Neural progenitor cell (in vitro differentiated cells): ENCODE results near the gene HHAT. TPM values are rescaled to one million over a fixed set of nuclear protein-coding genes. Genes with fewer than 3 reads are reported as not detected.
A peak's percentile ranks its signal among the peaks of the same experiment; 100 is the strongest.

Experiments
- DNase-seq: peaks from one replicate; pipeline ENCODE4 v3.0.0-alpha.2; 2016; ENCODE audit warnings: low spot score
- H2AFZ ChIP-seq: fragments of 200-600 bp; sonication (generic); replicated peaks from 2 replicates; pipeline ENCODE4 v1.6.1; 2016; ENCODE audit warnings: antibody characterized with exemption
- H3F3A ChIP-seq: fragments of 200-600 bp; sonication (generic); 2 replicates; pipeline ENCODE4 v1.6.1; 2016; ENCODE audit warnings: antibody characterized with exemption, low read depth
- H3K27ac ChIP-seq: fragments of 200-600 bp; sonication (generic); 2 replicates; pipeline ENCODE4 v1.5.1; 2016; ENCODE audit warnings: mild to moderate bottlenecking
- H3K27me3 ChIP-seq: fragments of 200-600 bp; sonication (generic); 2 replicates; pipeline ENCODE4 v1.6.1; 2016; ENCODE audit warnings: mild to moderate bottlenecking, moderate library complexity
- H3K36me3 ChIP-seq: fragments of 200-600 bp; sonication (generic); 2 replicates; pipeline ENCODE4 v1.5.1; 2016
- H3K4me1 ChIP-seq: fragments of 200-600 bp; sonication (generic); 2 replicates; pipeline ENCODE4 v1.6.1; 2016; ENCODE audit warnings: mixed run types
- H3K4me2 ChIP-seq: fragments of 200-600 bp; sonication (generic); 2 replicates; pipeline ENCODE4 v1.6.1; 2016
- H3K4me3 ChIP-seq: fragments of 200-600 bp; sonication (generic); 2 replicates; pipeline ENCODE4 v1.5.1; 2016
- H3K79me2 ChIP-seq: fragments of 200-600 bp; sonication (generic); 2 replicates; pipeline ENCODE4 v1.6.1; 2016; ENCODE audit warnings: low read depth
- H3K9ac ChIP-seq: fragments of 200-600 bp; sonication (generic); 2 replicates; pipeline ENCODE4 v1.6.1; 2016
- H3K9me3 ChIP-seq: fragments of 200-600 bp; sonication (generic); 2 replicates; pipeline ENCODE4 v1.5.1; 2016; ENCODE audit warnings: low read depth
- H4K20me1 ChIP-seq: fragments of 200-600 bp; sonication (generic); 2 replicates; pipeline ENCODE4 v1.6.1; 2016; ENCODE audit warnings: low read depth
- H3K27ac Mint-ChIP-seq: 3 replicates; pipeline ENCODE4 v1.8.0; 2021; ENCODE audit warnings: mixed read lengths
- H3K27me3 Mint-ChIP-seq: 2 replicates; pipeline ENCODE4 v1.8.0; 2022; ENCODE audit warnings: low read depth, mild to moderate bottlenecking, inconsistent platforms, moderate library complexity, mixed read lengths; ENCODE audit not compliant: insufficient read depth
- H3K36me3 Mint-ChIP-seq: 3 replicates; pipeline ENCODE4 v1.8.0; 2021; ENCODE audit warnings: mixed read lengths
- H3K4me1 Mint-ChIP-seq: 3 replicates; pipeline ENCODE4 v1.8.0; 2021; ENCODE audit warnings: mixed read lengths
- H3K4me3 Mint-ChIP-seq: 3 replicates; pipeline ENCODE4 v1.8.0; 2021; ENCODE audit warnings: mild to moderate bottlenecking, moderate library complexity, mixed read lengths
- H3K9me3 Mint-ChIP-seq: 3 replicates; pipeline ENCODE4 v1.8.0; 2020; ENCODE audit warnings: mixed read lengths
- EZH2 ChIP-seq: fragments of 200-600 bp; sonication (generic); IDR thresholded peaks from 2 replicates; pipeline ENCODE4 v1.6.1; 2017; ENCODE audit warnings: antibody characterized with exemption, mild to moderate bottlenecking, moderate library complexity
- EZH2phosphoT487 ChIP-seq: fragments of 200-600 bp; sonication (generic); IDR thresholded peaks from 2 replicates; pipeline ENCODE4 v1.6.1; 2017; ENCODE audit warnings: antibody characterized with exemption
- total RNA-seq: library from RNA; depleted of rRNA; stranded (reverse); fragments of >200 nt; gene quantifications from 2 replicates; pipeline ENCODE4 v1.2.3, GENCODE V29; 2015; ENCODE audit warnings: low replicate concordance
- TF ChIP-seq, protein P1 (sequence below): fragments of 200-600 bp; sonication (generic); IDR thresholded peaks from 2 replicates; pipeline ENCODE4 v1.5.1; 2017; ENCODE audit warnings: antibody characterized with exemption, mild to moderate bottlenecking

HHAT gene
- total RNA-seq, 1 donor from 2014 or later = 10.3 TPM

DNA sequence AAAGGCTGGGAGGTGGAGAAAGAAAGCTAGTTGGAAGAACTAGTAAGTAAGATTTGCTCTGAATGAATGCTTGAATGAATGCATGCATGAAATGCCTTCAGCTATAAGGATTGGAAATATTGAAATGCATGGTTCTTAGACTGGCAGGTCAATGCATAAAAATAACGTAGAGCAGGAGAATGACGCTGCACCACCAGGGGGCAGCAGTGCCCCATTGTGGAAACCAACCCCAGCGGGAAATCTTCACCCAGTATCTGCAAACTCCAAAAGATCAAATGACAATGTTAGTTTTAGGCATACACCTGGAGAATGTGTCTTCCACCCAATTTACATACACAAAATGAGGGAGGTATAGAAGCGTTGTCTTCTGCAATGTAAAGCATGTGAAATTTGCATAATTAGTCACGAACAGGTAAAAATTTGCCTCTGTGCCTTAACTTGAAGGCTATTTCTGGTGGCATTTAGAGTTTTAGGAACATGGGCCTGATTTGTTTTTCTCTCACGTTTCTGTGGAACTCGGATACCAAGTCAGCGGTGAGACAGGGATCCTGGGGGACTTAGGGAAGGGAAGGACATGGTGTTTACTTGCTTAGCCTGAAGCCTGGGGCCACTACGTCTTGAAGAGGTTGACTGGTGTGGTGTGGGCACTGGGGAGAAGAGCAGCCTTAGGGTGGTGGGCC, 78.6 kb downstream of the HHAT start:
- Histone ChIP-seq H3K4me2 (peak overlapping the region; percentile 17), H4K20me1 (peaks cover 6% of the 10 kb centered on the region), H3K9ac (no peak overlapping the region), H3K27ac (peak overlapping the region; percentile 70), H3K79me2 (no peaks in the 10 kb centered on the region), H3K9me3 (no peaks in the 10 kb centered on the region), H3F3A (peaks cover 18% of the 10 kb centered on the region), H3K4me1 (peaks cover 25% of the 10 kb centered on the region), H3K27me3 (no peaks in the 10 kb centered on the region), H2AFZ (no peak overlapping the region), H3K36me3 (no peaks in the 10 kb centered on the region), H3K4me3 (no peak overlapping the region)
- Mint-ChIP-seq H3K27ac (no peak overlapping the region), H3K9me3 (peaks cover 5% of the 10 kb centered on the region), H3K4me1 (peaks cover 24% of the 10 kb centered on the region), H3K36me3 (no peaks in the 10 kb centered on the region), H3K4me3 (no peak overlapping the region), H3K27me3 (no peaks in the 10 kb centered on the region)
- TF ChIP-seq, protein P1, sequence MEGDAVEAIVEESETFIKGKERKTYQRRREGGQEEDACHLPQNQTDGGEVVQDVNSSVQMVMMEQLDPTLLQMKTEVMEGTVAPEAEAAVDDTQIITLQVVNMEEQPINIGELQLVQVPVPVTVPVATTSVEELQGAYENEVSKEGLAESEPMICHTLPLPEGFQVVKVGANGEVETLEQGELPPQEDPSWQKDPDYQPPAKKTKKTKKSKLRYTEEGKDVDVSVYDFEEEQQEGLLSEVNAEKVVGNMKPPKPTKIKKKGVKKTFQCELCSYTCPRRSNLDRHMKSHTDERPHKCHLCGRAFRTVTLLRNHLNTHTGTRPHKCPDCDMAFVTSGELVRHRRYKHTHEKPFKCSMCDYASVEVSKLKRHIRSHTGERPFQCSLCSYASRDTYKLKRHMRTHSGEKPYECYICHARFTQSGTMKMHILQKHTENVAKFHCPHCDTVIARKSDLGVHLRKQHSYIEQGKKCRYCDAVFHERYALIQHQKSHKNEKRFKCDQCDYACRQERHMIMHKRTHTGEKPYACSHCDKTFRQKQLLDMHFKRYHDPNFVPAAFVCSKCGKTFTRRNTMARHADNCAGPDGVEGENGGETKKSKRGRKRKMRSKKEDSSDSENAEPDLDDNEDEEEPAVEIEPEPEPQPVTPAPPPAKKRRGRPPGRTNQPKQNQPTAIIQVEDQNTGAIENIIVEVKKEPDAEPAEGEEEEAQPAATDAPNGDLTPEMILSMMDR = peak; percentile 99
- TF ChIP-seq EZH2phosphoT487 = no peak
- DNase-seq = peak; percentile 79

DNA sequence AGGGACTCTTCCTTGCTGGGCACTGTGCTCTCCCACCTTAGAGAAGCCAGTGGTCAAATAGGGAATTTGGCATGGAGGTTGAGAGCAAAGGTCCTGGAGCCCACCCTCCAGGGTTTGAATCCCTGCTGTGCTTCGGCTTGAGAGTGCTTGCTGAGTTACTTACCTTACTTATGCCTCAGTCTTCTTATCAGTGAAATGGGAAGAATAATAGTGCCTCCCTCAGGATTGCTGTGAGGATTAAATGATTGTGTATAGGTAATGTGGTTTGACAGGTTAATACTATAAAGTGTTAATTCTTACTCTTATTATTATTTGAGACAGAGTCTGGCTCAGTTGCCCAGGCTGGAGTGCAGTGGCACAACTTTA, 79.2 kb downstream of the HHAT start:
- H3K79me2 ChIP-seq = no peaks in the 10 kb centered on the region
- peaks cover 24% of the 10 kb centered on the region for H3K4me1 Mint-ChIP-seq
- H3K27ac ChIP-seq = no peak overlapping the region
- H3K9me3 ChIP-seq = no peaks in the 10 kb centered on the region
- H4K20me1 ChIP-seq = peaks cover 6% of the 10 kb centered on the region
- H3F3A ChIP-seq = peaks cover 18% of the 10 kb centered on the region
- no peak overlapping the region for H2AFZ ChIP-seq
- peaks cover 25% of the 10 kb centered on the region for H3K4me1 ChIP-seq
- no peaks in the 10 kb centered on the region for H3K27me3 ChIP-seq
- no peak overlapping the region for H3K4me2 ChIP-seq
- TF ChIP-seq EZH2 = no peak
- TF ChIP-seq EZH2phosphoT487 = no peak
- TF ChIP-seq, protein P1 = no peak
- H3K27ac Mint-ChIP-seq = no peak overlapping the region
- H3K9ac ChIP-seq = no peak overlapping the region
- no peak overlapping the region for H3K4me3 ChIP-seq
- no peaks in the 10 kb centered on the region for H3K27me3 Mint-ChIP-seq
- DNase-seq = no peak
- H3K36me3 Mint-ChIP-seq = no peaks in the 10 kb centered on the region
- H3K9me3 Mint-ChIP-seq = peaks cover 5% of the 10 kb centered on the region
- no peak overlapping the region for H3K4me3 Mint-ChIP-seq
- no peaks in the 10 kb centered on the region for H3K36me3 ChIP-seq

DNA sequence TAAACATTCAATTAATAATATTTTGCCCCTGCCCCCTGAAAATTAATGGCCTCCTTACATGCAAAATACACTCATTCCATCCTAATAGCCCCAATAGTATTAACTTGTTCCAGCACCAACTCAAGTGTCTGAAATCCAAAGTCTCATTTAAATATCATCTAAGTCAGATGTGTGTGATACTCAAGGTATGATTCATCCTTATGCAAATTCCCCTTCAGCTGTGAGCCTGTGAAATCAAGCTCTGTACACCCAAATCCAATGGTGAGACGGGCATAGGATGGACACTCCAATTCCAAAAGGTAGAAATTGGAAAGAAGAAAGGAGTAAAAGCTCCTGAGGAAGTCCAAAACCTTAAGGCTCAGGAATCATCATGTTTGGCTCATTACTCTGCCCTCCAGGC, 83.5 kb downstream of the HHAT start:
- H3F3A ChIP-seq = peaks cover 5% of the 10 kb centered on the region
- no peak overlapping the region for H3K4me3 ChIP-seq
- H3K27ac ChIP-seq = no peak overlapping the region
- no peak for TF ChIP-seq EZH2
- TF ChIP-seq, protein P1 = no peak
- no peak for TF ChIP-seq EZH2phosphoT487
- no peaks in the 10 kb centered on the region for H3K27me3 Mint-ChIP-seq
- H2AFZ ChIP-seq = no peak overlapping the region
- H3K36me3 Mint-ChIP-seq = peaks cover 11% of the 10 kb centered on the region
- peaks cover 6% of the 10 kb centered on the region for H3K4me1 ChIP-seq
- H3K9me3 ChIP-seq = no peaks in the 10 kb centered on the region
- H4K20me1 ChIP-seq = peaks cover 3% of the 10 kb centered on the region
- peaks cover 14% of the 10 kb centered on the region for H3K9me3 Mint-ChIP-seq
- no peak overlapping the region for H3K4me3 Mint-ChIP-seq
- H3K27me3 ChIP-seq = no peaks in the 10 kb centered on the region
- no peak for DNase-seq
- no peak overlapping the region for H3K4me2 ChIP-seq
- H3K27ac Mint-ChIP-seq = no peak overlapping the region
- no peaks in the 10 kb centered on the region for H3K36me3 ChIP-seq
- no peaks in the 10 kb centered on the region for H3K79me2 ChIP-seq
- H3K4me1 Mint-ChIP-seq = peaks cover 23% of the 10 kb centered on the region
- no peak overlapping the region for H3K9ac ChIP-seq
